Measurements from ENCODE around the gene NOXRED1.

The NOXRED1 gene

DNA sequence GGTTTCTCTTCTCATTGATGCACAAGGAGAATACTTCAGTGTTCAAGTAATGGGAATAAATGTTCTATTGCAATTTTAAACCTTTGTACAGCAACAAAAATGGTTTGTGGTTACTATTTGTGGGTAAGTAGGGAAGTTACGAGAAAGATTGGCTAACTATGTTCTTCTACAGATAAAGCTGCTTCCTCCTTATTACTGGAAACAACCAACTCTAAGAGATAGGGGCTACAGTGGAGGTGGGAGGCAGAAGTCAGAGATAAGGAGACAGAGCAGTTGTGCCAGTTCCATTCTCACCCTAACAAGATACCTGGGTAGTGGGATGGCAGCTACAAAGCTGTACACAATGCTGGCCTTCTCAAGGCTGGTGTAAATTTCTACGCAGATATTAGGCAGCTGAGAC is 16.2 kb downstream of the NOXRED1 start:
- no peak for DNase-seq (ENCODE audit: low read depth in 2 of 2)

DNA sequence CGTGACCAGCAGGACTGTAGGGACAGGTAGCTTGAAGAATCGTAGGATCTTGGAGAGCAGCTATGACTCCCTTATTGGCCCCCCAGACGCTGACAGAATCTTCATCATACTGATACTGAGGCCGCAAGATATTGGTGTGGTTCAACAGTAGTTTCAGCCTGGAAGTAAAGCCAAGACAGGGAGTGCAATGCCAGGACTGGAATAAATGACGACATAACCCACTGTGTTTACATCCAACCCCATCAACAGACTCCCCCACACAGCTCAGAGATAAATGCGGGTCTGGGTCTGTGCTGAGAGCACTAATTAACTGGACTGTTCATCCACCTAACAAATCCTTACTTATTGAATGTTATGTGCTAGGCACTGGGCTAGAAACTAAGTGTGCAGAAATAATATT is 16.6 kb downstream of the NOXRED1 start:
- no peak for DNase-seq (ENCODE audit: low read depth in 2 of 2)

DNA sequence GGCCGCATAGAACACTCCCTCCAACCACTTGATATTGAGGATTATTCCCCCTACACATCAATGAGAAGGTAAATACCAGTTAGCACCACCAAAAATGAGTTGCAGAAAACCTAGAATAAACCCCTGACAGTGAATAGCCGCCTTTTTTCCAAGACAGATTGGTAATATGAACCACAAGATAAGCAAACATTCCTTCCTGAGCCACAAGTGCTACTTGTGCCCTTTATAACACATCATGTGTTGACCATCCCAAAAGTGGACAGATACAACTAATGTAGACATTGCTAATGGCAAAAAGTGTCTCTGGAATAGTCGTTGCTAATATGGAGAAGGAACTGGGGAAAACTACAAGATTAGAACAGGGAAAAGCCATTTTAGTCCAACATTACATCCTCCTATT is 17.2 kb downstream of the NOXRED1 start:
- DNase-seq (ENCODE audit: low read depth in 2 of 2): no peak

DNA sequence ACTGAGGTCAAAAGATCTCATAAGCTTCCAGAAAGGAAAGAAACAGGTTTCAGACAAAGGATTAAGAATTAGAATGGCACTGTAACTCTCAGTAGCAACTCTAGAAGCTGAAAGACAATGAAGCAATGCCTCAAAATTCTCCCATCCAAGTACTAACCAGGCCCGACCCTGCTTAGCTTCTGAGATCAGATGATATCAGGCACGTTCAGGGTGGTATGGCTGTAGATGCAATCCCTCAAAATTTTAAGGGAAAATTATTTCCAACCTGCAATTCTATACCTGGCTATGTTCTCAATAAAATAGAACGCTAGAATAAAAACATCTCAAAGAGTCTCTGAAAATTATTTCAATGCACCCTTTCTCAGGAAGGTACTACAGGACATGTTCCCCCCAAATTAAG is 19.6 kb downstream of the NOXRED1 start:
- no peak for DNase-seq (ENCODE audit: low read depth in 2 of 2)

DNA sequence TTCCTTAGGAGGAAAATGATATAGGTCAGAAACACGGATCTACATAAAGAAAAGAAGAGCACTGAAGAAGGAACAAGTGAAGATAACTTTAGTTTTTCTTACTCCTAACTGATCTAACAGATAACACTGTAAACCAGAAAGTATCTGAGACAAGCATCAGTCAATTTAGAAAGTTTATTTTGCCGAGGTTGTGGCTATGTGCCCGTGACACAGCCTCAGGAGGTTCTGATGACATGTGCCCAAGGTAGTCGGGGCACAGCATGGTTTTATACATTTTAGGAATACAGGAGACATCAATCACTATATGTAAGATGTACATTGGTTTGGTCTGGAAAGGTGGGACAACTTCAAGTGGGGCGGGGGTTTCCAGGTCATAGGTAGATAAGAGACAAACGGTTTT is 23.1 kb downstream of the NOXRED1 start:
- no peak for DNase-seq (ENCODE audit: low read depth in 2 of 2)

DNA sequence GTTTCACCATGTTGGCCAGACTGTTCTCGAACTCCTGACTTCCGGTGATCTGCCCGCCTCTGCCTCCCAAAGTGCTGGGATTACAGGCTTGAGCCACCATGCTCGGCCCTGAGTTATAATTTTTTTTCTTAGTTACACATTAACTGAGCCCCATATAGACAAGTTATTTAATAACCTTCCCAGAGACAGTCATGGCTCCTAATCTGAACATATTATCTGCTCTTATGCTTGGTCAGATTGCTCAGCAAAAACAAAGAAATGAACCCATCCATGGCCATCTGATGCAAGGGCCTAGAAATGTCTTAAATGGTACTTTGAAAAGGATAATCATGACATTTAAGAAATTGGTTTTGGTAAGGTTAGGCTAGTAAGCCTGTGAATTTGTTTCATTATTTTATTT is 33.1 kb downstream of the NOXRED1 start:
- no peak for DNase-seq (ENCODE audit: low read depth in 2 of 2)

DNA sequence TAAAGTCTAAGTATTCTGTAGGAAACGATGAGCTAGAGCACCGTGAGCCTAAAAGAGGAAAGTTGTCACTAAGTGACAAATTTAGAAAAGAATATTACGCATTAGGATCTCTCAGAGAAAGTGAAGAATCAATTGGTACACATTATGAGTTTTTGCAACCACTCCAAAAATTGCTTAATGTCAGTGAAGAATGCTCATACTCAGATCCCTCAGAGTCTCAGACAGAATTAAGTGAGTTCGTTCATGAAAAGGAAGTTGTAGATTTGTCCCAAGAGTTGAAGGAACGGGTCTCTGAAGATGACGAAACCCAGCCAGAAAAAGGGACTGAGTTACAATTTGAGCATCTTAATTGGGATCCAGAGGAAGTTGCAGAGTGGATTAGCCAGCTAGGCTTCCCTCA is 44.6 kb downstream of the NOXRED1 start:
- DNase-seq (ENCODE audit: low read depth in 2 of 2): no peak

DNA sequence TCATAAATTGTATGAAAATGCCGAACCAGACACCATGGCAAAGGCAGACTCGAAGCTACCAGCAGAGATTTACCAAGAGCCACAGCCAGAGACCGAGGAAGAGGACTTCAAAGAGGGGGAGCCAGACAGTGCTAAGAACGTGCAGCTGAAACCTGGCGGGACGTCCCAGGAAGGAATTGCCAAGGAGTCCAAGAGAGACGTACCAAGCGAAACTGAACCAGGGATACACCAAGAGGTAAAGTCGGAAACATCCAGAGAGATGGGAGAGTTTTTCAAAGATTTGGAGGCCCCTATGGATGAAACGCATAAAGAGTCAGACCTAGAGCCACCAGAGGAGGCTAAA is 45.9 kb downstream of the NOXRED1 start:
- DNase-seq (ENCODE audit: low read depth in 2 of 2): no peak

DNA sequence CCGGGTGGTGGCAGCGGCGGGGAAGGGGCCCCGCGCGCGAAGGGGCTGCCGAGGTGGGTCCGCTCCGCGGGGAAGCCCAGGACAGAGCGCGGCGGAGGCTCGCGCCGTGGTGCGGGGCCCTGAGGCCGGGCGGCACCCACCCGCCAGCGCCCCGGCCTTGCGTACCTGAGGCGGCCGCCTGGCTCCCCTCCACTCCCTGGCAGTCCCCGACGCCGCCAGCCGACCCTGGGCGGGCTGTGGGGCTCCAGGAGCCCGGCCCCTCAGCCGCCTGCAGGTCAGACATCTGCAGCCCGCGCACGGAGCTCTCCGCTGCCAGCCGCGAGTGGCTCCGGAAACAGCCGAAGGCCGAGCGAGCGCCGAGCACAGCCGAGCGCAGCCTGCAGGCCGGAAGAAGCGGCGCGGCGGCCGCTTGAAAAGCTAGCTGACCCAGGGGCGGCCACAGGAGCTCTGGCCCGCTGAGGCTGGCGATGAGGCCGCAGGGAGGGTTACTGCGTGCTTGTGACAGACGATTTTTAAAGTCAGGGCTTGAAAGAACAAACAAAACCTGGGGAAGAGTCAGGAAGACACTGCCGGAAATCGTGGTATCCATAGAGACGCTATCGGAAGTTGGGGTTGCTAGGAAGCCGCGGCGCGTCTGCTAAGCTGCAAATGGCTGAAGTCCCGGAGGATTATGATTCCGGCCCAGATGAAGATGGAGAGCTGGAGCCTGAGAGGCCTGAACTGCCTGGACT is 46.4 kb downstream of the NOXRED1 start, which contains the start of the genes SAMD15 and TMED8:
Gene SAMD15, plus strand, starts transcription at position 609 of the 731 bp plus-strand sequence. Its CDS starts 40 bp downstream, at position 649.
Gene TMED8, minus strand, starts transcription at position 324 of the 731 bp plus-strand sequence. Its CDS starts 41 bp downstream, at position 283.
- DNase-seq (ENCODE audit: low read depth in 2 of 2): peak; percentile 57 to 58

DNA sequence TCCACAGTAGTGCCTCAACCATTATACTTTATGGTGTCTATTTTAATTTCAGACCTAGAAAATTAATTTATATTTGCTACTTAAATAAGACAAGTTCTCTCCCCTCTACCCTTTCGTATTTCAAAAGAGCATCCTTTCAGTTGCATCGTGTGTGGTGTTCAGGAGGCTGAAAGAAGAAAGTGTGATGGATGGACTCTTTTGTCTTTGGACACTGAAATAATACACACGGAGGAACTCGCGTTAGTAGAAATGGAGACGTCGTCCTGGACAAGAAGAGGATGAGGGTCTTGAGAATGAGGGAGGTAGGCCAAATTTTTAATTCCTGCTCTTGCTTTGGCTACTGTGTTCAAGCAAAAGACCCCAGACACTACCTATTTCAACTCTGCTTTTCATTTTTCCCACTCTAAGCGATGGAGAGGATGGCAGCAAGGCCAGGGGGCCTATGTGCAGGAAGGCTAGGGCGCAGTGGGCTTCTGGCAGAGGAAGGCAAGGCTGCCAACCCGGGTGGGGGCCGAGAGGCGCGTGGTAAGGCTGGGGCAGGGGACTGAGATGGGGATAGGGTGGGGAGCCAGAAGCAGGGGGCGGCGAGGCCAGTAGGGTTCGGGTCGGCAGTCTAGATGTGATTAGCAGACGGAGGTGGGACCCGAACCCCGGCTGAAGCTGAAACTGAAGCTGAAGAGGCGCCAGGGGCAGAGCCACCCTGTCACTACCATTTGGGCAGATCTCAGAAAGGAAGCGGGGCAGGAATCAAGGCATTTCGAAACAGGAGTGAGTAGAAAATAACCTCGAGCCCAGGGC is 47.2 kb downstream of the NOXRED1 start:
- DNase-seq (ENCODE audit: low read depth in 2 of 2): peak in 1 of 2 donors; percentile 1

DNA sequence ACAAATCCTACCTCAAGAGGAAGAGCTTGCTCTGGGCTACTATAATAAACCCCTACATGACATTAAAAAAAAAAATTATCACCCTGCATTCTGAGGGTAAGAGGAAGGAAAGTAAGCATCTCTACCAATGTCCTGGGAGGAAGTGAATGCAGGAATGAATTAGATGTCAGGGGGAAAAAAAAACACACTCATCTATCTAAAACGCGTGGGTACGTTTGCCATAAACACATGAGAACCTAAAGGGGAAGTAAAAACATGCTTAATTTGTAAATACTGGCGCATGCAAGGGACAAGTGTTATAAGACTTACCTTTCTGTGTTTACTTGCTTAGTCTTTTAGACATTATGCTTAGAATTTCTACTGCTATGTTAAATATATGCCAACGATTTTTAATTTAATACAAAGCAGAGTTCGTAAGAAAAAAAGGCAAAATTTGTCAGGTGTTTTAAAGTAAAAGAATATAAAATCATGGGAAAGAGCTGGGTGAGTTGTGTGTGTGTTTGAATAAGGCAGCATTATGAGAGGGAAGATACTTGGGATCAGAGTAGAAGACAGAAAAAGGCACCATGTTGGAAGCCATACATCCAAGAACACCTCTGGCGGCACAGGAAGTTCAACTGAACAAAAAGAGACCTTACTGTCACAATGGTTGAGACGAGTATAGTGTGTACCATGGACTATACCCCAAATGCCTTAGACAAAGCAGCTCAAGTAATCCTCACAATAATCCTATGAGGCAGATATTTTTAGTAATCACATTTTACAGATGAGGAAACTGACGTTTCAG is 48.0 kb downstream of the NOXRED1 start:
- DNase-seq (ENCODE audit: low read depth in 2 of 2): no peak

DNA sequence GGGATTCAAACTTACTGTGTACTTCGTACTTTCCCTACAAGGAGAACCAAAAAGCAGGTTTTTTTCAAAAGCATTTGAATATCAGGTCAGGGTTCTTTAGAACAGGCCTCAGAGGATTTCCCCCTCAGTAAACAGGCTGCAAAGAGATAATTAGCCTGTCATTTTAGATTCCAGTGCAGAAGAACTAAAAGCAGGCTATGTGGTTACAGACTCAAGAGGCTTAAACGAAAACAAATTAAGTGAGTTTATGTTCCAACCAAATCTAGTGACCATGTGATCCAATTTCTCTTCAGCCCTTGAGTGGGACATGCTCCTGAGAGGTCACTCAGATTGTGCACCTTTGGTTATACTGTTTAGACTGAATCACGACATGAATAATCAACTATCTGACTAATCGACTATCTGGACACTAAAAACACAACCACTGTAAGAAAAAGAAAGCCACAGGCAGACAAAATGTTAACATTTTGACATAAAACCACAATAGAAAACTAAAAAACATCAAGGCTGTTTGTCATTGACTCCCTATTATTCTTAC is 51.0 kb downstream of the NOXRED1 start:
- DNase-seq (ENCODE audit: low read depth in 2 of 2): no peak

DNA sequence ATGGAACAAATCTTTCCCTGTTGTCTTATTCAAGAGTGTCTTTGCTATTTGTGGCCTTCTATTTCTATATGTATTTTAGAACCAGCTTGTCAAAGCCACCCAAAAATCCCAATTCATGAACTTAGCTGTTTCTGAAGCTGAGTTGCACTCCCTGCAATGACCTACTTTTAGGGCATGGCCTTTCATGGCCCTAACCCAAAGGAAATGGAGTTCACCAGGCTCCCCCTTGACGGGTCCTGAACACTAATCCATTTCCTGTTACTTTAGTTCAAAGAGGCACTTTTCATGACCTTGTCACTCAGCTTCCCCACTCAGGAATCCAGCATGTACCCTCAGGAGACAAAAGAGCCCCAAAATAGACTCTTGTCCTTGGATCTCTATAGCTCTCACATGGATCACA is 54.0 kb downstream of the NOXRED1 start:
- DNase-seq (ENCODE audit: low read depth in 2 of 2): no peak

DNA sequence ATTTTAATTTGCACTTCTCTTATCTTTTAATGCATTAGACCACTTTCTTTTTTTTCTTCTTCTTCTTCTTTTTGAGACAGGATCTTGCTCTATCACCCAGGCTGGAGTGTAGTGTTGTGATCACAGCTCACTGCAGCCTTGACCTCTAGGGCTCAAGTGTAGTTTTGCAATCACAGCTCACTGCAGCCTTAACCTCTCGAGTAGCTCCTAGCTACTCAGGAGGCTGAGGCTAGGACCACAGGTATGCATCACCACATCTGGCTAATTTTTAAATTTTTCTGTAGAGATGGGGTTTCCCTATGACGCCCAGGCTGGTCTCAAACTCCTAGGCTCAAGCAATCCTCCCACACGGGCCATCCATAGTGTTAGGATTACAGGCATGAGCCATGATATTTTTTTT is 59.2 kb downstream of the NOXRED1 start:
- DNase-seq (ENCODE audit: low read depth in 2 of 2): no peak

DNA sequence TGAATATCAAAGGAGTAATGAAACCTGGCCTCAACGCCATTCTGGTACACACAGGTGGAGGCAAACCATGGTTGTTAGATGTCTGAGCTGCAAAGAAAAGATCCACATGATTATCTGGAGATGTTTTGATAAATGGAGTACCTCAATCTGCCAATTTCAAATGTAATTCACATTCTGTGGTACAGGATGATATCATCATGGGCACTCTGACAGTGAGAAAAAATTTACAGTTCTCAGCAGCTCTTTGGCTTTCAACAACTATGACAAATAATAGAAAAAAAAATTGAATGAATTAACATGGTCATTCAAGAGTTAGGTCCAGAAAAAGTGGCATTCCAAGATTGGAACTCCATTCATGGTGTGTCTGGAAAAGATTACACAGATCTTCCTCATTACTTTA is 63.7 kb downstream of the NOXRED1 start:
- no peak for DNase-seq (ENCODE audit: low read depth in 2 of 2)

DNA sequence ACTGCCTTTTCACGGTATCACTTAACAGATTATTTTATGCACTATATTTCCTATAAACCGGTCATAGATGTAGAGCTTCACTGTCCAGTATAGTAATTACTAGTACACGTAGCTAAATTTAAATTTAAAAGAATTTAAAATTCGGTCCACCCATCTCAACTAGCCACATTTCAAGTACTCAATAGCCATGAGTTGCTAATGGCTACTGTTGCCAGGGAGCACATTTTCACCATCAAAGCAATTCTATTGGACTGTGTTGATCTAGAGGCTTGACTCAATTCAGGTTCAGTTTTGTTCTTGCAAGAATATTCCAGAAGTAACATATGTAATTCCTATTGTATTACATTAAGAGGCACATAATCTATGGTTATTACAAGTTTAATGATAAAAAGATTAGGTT is 66.4 kb downstream of the NOXRED1 start:
- DNase-seq (ENCODE audit: low read depth in 2 of 2): no peak

DNA sequence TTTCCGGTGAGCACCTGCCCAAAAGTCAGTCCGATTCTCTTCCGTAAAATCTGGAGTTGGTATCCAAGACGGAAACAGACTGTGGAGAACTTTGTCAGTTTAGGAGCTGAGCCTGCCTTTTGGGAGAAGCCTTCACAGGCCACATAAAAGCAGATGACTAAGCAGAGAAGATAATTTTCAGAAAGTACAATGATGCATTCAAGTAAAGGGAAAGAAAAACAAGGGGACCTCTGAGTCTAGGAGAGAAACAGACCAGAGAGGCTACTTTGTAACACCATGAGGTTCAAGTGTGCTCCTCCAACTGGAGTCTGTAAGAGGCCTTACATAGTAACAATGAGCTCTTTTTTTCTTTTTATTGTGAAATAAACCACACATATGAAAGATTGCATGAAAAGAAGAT is 67.5 kb downstream of the NOXRED1 start:
- DNase-seq (ENCODE audit: low read depth in 2 of 2): no peak

DNA sequence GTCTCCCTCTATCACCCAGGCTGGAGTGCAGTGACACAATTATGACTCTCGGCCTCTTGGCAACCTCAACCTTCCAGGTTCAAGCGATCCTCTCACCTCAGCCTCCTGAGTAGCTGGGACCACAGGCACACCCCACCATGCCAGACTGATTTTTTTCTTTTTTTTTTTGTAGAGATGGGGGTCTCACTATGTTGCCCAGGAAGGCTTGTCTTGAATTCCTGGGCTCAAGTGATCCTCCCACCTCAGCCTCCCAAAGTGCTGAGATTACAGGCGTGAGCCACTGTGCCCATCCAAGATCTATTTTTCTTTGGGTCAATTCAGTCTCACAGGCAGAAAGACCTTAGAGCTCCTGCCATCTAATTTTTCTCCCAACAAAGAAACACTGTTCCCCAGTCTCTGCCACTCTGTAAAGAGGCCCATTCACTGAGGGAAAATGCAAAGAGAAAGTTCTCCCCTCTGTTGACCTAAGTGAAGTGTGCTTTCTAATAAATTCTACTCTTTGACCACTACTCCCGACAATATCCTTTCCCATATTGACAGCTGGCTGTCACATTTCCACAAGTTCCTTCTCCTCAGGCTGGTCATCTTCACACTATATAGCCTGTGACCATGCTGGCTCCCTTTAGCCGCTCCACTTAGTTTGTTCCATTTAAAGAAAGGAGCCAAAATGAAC is 69.7 kb downstream of the NOXRED1 start:
- DNase-seq (ENCODE audit: low read depth in 2 of 2): no peak

DNA sequence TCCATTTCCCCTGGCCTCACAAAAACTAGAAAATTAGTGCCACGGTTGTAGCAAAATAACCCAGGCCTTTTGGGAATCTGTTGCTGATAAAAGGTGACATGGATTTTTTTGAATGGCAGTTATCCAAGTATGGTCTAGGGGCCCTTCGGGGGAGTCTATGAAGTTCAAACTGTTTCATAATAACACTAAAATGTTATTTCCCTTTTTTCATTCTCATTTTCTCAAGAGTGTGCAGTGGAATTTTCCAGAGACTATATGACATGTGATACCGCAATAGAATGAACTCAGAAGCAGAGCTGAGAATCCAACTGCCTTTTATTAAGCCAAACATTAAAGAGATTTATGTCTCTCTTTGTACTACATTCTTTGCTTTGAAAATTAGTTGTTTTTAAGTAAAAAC is 75.6 kb downstream of the NOXRED1 start:
- DNase-seq (ENCODE audit: low read depth in 2 of 2): no peak

DNA sequence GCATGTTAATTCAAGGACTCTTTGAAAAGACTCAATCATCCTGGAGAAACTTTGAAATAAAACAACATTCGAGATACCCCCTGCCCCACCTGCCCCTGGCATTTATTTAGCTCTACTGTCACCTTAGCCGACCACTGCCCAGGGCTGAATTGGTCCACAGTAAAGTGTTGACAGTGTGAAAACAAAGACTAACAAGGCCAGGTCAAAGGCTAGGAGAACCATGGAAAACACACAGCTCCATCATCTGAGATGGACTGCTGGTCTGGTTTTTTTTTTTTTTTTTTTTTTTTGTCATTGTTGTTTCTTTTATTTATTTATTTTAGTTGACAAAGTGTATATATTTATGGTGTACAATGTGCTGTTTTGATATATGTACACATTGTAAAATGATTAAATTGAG is 76.8 kb downstream of the NOXRED1 start:
- no peak for DNase-seq (ENCODE audit: low read depth in 2 of 2)

DNA sequence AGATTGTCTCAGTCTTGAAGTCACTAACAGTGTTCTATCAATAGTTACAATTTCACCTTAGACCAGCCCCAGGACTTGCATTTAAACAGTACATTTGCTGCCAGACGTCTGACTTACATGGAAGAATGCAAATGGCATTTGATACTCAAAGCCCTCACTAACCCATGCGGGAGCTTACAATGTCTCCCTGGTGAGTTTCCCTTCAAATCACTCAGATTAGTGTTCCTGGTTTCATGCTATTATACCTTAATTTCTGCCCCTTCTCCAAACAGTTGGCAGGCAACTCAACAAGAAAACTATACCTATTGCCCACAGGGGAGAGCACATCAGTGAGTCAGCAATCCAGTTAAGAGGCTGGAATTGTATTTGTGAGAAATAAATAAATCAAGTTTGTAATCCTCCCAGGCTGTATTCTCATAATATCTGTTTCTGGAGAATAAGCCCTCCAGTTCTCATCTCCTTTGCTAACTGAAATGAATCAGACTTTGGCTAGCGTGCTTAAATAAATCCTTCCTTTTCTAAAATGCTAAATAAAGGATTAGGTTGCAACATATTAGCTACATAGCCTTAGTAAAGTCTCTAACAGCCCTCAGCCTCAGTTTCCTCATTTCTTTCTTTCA is 78.8 kb downstream of the NOXRED1 start:
- no peak for DNase-seq (ENCODE audit: low read depth in 2 of 2)

Data from activated CD8-positive, alpha-beta memory T cell treated with anti-CD3 and anti-CD28 coated beads for 4 hours (primary cell).